ENCODE results near the gene GRIA3.

DNA sequence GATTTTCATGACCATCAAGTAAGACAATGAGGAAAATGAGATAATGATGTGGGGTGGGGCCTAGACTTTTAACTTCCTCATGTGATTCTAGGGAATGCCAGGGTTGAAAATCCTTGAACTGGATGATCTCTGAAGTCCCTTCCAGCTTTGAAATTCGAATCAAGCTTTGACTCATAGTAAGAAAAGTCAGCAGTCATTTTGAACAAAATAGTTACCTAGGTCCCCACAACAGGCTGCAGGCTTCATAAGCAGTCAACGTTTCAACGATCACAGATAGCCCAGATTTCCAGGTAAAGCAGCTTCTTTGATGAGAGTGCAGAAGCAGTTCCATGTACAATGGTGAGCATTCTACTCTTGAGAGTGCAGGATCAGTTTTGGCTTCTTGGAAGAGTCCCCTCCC lies 93.7 kb downstream of the GRIA3 start:
- TF ChIP-seq SRF (IDR thresholded peaks at IDR 0.05; ENCODE audit: low read depth) (no peak), TCF7L2 (IDR thresholded peaks at IDR 0.05; ENCODE audit: borderline replicate concordance, extremely low read depth, insufficient read depth, insufficient read length) (no peak), JUND (IDR thresholded peaks at IDR 0.05) (no peak), EZH2 (IDR thresholded peaks at IDR 0.05) (no peak)
